ENCODE measurements around the gene INVS.

DNA sequence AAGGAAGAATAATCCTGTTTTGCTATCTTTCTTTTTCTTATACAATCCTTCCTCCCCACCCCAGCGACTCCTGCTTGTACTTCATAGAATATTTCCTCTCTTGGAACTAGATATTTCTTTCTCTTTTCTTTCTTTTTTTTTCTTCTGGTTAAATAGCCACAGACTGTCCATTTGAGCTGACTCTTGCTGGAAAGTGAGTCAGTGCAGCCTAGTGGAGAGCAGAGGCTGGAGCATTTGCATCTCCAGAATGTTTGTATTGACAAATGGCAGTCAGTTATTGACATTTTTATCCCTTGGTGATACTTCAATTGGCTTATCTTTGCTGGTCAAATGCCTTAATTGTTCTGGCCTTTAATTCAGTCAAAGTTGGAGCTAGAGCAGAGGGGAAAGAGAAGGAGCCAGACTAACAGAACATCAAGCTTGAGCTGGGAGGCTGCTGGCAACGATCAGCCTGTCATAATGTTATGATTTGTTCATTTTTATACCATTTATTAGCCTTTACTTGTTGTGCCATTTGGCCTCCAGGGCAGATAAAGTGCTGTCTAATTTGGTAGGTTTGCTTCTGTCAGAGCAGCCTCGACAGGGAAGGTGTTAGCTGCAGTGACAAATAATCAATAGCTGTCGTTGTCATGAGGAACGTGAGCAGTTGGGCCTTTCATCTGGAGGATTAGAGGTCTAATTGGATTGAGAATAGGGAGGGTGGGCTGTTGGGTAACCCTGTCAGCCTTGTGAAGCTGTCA, 69.0 kb downstream of the INVS start:
- TF ChIP-seq, protein P1, sequence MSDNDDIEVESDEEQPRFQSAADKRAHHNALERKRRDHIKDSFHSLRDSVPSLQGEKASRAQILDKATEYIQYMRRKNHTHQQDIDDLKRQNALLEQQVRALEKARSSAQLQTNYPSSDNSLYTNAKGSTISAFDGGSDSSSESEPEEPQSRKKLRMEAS (IDR thresholded peaks at IDR 0.05) = no peak
- TF ChIP-seq, protein P2, sequence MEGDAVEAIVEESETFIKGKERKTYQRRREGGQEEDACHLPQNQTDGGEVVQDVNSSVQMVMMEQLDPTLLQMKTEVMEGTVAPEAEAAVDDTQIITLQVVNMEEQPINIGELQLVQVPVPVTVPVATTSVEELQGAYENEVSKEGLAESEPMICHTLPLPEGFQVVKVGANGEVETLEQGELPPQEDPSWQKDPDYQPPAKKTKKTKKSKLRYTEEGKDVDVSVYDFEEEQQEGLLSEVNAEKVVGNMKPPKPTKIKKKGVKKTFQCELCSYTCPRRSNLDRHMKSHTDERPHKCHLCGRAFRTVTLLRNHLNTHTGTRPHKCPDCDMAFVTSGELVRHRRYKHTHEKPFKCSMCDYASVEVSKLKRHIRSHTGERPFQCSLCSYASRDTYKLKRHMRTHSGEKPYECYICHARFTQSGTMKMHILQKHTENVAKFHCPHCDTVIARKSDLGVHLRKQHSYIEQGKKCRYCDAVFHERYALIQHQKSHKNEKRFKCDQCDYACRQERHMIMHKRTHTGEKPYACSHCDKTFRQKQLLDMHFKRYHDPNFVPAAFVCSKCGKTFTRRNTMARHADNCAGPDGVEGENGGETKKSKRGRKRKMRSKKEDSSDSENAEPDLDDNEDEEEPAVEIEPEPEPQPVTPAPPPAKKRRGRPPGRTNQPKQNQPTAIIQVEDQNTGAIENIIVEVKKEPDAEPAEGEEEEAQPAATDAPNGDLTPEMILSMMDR (IDR thresholded peaks at IDR 0.05; ENCODE audit: low read depth, low read length, missing input control) = no peak
- TF ChIP-seq GABPA (IDR thresholded peaks at IDR 0.05 in 1 of 2, conservative IDR thresholded peaks at IDR 0.05 in 1 of 2) (no peak), RXRA (IDR thresholded peaks at IDR 0.05) (no peak), YY1 (IDR thresholded peaks at IDR 0.05) (no peak), JUND (IDR thresholded peaks at IDR 0.05) (no peak), ATF3 (IDR thresholded peaks at IDR 0.05) (no peak), TAF1 (conservative IDR thresholded peaks at IDR 0.05) (no peak), EGR1 (IDR thresholded peaks at IDR 0.05; ENCODE audit: low read depth in 2 of 2) (no peak), RAD21 (IDR thresholded peaks at IDR 0.05) (no peak), FOXA1 (IDR thresholded peaks at IDR 0.05) (no peak), SP1 (IDR thresholded peaks at IDR 0.05) (no peak)
- TF ChIP-seq, protein P3, sequence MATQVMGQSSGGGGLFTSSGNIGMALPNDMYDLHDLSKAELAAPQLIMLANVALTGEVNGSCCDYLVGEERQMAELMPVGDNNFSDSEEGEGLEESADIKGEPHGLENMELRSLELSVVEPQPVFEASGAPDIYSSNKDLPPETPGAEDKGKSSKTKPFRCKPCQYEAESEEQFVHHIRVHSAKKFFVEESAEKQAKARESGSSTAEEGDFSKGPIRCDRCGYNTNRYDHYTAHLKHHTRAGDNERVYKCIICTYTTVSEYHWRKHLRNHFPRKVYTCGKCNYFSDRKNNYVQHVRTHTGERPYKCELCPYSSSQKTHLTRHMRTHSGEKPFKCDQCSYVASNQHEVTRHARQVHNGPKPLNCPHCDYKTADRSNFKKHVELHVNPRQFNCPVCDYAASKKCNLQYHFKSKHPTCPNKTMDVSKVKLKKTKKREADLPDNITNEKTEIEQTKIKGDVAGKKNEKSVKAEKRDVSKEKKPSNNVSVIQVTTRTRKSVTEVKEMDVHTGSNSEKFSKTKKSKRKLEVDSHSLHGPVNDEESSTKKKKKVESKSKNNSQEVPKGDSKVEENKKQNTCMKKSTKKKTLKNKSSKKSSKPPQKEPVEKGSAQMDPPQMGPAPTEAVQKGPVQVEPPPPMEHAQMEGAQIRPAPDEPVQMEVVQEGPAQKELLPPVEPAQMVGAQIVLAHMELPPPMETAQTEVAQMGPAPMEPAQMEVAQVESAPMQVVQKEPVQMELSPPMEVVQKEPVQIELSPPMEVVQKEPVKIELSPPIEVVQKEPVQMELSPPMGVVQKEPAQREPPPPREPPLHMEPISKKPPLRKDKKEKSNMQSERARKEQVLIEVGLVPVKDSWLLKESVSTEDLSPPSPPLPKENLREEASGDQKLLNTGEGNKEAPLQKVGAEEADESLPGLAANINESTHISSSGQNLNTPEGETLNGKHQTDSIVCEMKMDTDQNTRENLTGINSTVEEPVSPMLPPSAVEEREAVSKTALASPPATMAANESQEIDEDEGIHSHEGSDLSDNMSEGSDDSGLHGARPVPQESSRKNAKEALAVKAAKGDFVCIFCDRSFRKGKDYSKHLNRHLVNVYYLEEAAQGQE (IDR thresholded peaks at IDR 0.05) = no peak

Data from liver (tissue), 3 donors.